Cardiac fibroblast (primary cell): ENCODE measurements around the gene PDE4D.

Experiments
- DNase-seq, 2 donors: peaks; one replicate each; pipeline versions ENCODE4 v3.0.0 to v3.0.0-alpha.2; 2010; ENCODE audit warnings: low read depth in 2 of 2
- H3K4me3 ChIP-seq, 2 donors: replicated peaks in 1 of 2; 1 replicate in 1 of 2; 2 replicates in 1 of 2; pipeline ENCODE4 v1.5.1; 2011; ENCODE audit warnings: low read depth in 2 of 2, low read length in 2 of 2, mild to moderate bottlenecking in 2 of 2, moderate library complexity in 1 of 2
- TF ChIP-seq, protein P1 (sequence below): IDR thresholded peaks from one replicate; pipeline ENCODE4 v1.5.1; 2011; ENCODE audit warnings: low read depth, mild to moderate bottlenecking, low read length, inconsistent platforms

Gene PDE4D

DNA sequence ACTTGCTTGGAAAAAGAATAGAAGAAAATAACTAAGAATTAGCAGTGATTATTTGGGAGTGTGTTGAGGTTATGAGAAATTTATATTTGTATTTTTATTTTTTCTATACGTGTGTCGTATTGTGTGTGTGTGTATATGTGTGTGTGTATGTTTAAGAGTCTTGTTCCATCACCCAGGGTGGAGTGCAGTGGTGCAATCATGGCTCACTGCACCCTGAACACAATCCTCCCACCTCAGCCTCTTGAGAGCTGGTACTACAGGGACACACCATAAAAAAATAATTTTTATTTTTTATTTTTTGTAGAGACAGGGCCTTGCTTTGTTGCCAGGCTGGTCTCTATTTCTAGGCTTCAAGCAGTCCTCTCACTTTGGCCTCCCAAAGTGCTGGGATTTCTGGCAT lies 643.8 kb downstream of the PDE4D start:
- no peak overlapping the region for H3K4me3 ChIP-seq
- no peak for DNase-seq
- TF ChIP-seq, protein P1, sequence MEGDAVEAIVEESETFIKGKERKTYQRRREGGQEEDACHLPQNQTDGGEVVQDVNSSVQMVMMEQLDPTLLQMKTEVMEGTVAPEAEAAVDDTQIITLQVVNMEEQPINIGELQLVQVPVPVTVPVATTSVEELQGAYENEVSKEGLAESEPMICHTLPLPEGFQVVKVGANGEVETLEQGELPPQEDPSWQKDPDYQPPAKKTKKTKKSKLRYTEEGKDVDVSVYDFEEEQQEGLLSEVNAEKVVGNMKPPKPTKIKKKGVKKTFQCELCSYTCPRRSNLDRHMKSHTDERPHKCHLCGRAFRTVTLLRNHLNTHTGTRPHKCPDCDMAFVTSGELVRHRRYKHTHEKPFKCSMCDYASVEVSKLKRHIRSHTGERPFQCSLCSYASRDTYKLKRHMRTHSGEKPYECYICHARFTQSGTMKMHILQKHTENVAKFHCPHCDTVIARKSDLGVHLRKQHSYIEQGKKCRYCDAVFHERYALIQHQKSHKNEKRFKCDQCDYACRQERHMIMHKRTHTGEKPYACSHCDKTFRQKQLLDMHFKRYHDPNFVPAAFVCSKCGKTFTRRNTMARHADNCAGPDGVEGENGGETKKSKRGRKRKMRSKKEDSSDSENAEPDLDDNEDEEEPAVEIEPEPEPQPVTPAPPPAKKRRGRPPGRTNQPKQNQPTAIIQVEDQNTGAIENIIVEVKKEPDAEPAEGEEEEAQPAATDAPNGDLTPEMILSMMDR, result no peak

DNA sequence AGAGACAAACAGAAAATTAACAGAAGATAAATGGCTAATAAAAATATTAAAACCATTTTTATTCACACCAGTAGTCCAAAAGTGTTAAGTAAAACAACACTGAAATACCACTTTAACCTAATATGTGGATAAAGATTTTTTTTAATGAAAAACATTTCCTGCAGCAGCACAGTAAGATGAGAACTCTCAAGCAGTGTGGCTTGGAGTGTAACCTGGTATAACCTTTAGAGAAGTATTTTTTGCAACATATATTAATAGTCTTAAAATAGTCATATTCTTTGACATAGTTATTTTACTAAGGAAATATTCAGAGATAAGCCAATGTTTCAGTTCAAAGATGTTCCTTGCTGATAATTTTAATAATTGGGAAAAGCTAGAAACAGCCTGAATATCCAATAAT lies 644.4 kb downstream of the PDE4D start:
- H3K4me3 ChIP-seq, result no peak overlapping the region
- DNase-seq, result no peak
- TF ChIP-seq, protein P1, result no peak

DNA sequence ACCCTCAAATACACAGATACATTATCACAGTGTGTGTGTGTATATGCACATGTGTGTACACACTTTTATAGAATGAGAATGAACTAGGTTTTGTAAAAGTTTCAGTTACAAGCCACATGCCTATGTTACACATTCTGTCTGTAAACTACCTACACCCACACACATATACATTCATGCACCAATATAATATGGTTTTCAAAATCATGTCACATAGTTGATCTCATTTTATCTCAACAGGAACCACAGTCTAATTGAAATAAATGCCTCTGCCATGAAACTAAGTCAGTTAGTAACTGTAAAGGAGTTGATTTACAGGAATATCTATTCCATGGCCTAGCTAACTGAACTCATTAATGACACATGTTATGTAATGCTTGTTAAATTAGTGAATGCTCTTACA lies 646.6 kb downstream of the PDE4D start:
- DNase-seq, result no peak
- no peak overlapping the region for H3K4me3 ChIP-seq

DNA sequence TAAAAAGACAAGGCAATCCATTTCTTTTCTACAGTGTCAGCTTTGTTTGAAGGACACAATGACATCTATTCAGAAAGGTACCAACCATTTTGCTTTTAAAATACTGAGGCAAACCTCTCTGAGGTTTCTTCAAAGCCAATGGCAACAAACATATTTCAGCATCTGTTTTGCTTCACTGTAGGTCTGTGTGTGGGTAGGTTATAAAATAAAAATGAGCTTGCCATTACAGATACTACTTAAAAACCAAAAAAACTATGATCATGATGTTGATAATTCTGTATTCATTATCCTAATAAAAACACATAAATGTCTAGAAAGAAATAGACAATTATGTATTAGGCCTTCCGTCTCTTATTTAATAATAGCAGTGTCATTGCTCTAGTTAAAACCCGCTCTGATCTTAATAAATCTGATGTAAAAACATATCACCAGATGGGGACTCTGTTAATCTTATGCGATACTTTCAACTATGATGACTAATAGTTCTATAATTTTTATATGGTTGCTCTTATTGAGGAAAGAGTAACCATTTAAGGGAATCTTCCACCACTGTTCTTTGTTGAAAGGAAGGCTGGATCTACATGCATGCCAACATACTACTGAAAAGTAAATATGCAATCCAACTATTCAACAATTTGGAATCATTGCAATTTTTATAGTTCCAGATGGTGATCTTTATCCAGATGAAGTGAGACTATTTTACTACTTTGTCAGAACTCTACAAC lies 647.2 kb downstream of the PDE4D start:
- TF ChIP-seq, protein P1, result no peak
- peak in 1 of 2 donors; percentile 15 for DNase-seq
- H3K4me3 ChIP-seq, result no peak overlapping the region

More for the DNA sequence above, 646.6 kb downstream of the PDE4D start:
- TF ChIP-seq, protein P1, result no peak

DNA sequence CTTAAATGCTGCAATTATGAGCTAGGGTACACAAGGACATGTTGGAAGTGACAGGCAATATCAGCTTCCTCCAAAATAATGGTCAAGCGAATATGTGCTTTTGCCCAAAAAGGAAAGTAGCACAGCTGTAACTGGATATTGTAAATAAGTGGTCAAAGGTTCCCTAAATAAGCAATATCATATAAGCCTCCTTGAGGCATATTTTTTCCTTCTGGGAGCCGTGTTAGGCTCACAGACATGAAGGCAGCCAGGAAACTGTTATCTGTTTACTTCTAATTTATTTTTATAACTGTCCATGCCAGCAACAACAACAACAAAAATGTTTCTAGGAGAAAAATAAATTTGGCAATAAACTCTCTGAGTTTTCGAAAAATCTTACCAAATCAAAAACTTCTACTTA lies 648.3 kb downstream of the PDE4D start:
- TF ChIP-seq, protein P1, result no peak
- no peak overlapping the region for H3K4me3 ChIP-seq
- no peak for DNase-seq

DNA sequence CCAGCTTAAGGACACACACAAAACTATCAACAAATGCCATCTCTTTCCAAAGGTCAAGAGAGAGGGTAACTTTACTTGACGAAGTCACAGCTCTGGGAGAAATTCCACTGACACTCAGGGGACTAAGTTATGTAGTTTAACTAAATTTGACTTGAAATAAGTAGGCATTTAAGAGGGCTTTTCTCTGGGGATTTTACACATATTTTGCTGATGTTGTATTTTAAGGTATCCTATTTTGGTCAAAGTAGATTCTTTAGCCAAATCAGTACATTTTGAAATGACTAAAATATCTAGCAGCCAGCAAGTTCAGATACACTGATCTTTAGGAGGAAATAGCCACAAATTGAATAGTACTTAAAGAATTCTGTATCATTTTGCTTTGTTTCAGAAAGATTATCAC lies 652.0 kb downstream of the PDE4D start:
- TF ChIP-seq, protein P1, result no peak
- H3K4me3 ChIP-seq, result no peak overlapping the region
- DNase-seq, result no peak

DNA sequence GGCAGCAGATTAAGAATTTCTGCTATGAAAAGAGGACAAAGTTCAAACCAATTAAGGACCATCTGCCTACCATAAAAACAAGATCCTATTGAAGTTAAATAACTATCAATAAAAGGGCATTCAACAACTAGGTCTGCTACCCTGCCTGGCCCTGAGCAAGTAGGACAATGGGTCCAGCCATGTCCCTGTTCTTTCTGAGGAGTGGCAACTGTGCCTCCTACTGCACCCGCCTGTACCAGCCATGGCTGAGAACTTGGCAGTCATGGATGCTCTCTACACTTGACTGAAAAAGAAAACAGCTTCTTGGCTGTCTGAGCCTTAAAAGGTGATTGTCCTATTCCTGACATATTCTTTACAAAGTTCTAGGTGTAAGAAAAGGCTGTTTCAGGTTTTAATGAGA lies 652.4 kb downstream of the PDE4D start:
- no peak for DNase-seq
- TF ChIP-seq, protein P1, result no peak

More for the DNA sequence above, 652.4 kb downstream of the PDE4D start:
- no peak overlapping the region for H3K4me3 ChIP-seq
